ENCODE data around the gene CLDND1. TPM values are rescaled to one million over a fixed set of nuclear protein-coding genes. Genes with fewer than 3 reads are reported as not detected.

The CLDND1 gene
- total RNA-seq, 1 experiment from 2014 or later: 269 TPM

- no peak for DNase-seq (ENCODE audit: low read depth)
Measured at GRCh38 chr3:98551754-98552153, 29.1 kb upstream of the CLDND1 start.

DNA sequence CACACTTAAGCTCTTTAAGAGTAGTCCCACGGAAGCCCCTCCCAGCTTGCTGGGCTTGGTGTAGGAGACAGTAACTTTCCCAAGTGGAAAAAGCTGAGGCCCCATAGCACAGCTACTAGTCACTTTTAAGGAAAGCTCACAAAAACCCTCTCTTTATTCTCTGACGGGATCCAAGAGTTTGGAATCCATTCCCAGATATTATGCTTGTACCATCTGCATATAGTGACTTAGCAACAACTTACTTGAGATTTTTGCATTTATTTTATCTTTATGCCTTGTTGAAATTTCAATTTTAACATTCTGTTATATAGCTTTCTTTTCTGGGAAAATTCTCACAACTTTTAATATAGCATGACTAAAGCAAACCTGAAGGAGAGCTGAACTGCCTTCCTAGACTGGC lies 28.5 kb upstream of the CLDND1 start:
- DNase-seq (ENCODE audit: low read depth): no peak

- DNase-seq (ENCODE audit: low read depth): no peak
Measured at GRCh38 chr3:98550833-98551232, 28.1 kb upstream of the CLDND1 start.

DNA sequence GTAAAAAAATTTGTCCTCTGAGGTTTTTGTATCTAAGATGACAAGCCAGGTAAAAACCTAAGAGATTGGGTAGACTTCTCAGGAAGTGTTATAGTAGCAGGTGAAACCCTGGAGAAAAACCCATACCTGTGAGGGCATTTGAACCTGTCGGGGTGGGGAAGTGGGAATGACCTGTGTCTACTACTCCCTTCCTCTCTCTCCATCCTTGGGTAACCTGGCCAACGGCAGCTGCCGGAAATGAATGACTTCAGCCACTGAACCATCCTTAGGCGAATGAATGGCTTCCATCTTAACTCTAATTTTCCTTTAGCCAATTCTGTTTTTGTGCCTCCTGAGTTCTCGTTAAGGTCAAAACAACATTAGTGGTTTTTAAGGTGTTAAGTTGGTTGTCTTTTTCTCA lies 25.8 kb upstream of the CLDND1 start:
- DNase-seq (ENCODE audit: low read depth): no peak

DNA sequence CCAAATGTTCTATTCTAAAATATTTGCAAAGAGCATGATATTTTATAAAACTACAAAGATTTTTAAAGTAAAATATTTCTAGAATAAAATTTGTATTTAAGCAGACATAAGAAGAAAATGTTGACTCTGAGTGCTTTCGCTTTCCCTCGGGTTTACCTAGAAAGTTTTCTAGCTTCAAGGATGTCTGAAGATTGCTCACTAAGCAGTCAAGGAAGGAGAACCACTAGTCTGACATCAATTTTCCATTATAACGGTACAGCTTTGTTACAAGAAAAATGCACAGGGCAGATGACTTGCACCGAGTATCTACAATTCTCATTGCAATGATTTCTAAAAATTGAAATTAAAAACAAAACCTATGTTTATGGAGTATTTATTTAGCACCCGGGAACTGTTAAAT lies 23.2 kb upstream of the CLDND1 start:
- DNase-seq (ENCODE audit: low read depth): peak; percentile 81

DNA sequence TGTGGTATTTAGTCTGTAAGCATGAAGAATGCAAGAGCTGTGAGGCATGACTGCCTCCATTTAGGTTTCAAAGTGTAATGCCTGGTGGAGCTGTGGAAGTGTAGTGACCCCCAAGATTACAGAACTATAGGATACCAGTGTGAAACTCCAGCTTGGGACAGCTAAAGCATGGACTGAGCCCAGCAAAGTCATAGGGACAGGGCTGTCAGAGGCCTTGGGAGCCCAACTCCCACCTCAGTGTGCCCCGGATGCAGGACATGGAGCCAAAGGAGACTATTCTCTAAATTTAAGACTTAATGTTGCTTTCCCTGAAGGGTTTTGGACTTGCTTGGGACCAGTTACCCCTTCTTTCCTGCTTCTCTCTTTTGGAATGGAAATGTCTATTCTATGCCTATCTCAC lies 19.9 kb upstream of the CLDND1 start:
- DNase-seq (ENCODE audit: low read depth): no peak

DNA sequence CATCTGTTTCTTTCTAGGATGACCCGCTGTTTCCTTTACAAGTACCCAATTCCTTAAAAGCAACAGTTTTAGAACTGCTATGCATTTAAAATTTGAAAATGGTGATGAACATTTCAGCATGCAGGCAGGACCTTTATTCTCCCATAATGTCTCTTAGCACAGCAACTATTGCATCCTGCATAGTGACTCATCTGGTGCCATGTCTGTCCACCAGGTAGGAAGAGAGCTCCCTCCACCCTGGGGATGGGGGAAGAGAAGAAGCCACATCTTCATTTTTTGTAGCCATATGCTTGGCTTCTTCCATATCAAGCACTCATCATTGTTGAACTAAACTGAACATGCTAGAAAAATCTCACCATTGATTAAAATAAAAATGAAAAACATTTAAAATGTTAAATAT lies 19.0 kb upstream of the CLDND1 start:
- peak; percentile 76 for DNase-seq (ENCODE audit: low read depth)

- peak; percentile 59 for DNase-seq (ENCODE audit: low read depth)
Measured at GRCh38 chr3:98540346-98540745, 17.6 kb upstream of the CLDND1 start.

DNA sequence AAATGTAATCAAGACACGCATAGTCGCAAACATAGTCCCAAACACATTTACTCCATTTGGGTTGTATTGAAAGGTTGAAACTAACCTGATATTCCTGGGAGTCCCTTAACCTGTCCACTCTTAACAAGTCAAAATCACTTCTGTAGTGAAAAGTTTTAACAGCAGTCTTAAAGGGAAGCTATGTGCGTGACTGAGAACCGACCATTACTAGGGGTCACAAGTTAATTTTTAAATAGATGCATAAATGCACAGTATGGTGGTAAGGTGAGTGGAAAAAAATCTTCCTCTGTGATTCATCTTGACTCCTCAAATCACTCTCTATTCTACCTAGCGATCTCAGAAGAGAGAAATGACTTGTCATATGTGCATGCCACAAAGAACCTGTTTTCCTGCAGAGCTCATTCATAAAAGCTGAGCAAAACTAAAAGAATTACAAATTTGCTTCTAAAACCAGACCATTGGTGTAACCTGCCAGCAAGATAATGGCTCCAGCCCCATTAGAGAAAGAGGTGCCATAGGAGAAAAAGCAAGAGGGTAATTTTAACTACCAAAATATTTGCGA lies 13.8 kb upstream of the CLDND1 start:
- DNase-seq (ENCODE audit: low read depth): peak; percentile 85

DNA sequence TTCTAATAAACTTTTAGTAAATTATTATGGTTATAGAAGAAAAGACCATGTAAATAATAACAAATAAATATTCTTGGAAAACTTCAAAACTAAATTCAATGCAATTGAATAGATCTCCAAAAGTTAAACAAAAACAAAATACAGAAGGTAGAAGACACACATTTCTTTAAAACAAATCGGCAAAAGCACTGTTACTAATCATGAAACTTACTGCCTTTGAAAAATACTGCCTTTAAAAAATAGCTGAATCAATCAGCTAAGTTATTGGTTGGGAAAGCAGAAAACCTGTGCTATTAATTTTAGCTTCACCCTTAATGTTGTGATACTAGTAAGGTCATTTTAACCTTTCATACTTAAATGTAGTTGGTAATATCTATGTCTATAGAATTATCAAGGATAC lies 12.0 kb upstream of the CLDND1 start:
- DNase-seq (ENCODE audit: low read depth): no peak

DNA sequence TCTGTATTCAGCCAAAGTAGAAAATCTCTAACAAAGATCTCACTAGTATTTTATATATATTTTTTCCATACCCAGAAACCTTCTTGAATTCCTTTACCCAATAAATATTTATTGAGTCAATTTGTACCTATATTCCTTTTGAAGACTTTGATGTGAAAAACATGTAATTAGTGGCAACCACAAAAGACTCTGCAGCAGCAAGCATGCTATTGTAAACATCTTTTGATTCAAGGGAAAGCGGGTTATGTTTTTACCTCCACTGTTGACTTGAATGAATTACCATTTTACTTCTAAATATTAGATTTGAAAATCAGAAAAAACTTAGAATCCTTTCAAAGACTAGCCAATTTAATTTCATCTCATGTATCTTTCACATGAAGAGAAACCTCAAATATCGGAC lies 11.5 kb upstream of the CLDND1 start:
- no peak for DNase-seq (ENCODE audit: low read depth)

DNA sequence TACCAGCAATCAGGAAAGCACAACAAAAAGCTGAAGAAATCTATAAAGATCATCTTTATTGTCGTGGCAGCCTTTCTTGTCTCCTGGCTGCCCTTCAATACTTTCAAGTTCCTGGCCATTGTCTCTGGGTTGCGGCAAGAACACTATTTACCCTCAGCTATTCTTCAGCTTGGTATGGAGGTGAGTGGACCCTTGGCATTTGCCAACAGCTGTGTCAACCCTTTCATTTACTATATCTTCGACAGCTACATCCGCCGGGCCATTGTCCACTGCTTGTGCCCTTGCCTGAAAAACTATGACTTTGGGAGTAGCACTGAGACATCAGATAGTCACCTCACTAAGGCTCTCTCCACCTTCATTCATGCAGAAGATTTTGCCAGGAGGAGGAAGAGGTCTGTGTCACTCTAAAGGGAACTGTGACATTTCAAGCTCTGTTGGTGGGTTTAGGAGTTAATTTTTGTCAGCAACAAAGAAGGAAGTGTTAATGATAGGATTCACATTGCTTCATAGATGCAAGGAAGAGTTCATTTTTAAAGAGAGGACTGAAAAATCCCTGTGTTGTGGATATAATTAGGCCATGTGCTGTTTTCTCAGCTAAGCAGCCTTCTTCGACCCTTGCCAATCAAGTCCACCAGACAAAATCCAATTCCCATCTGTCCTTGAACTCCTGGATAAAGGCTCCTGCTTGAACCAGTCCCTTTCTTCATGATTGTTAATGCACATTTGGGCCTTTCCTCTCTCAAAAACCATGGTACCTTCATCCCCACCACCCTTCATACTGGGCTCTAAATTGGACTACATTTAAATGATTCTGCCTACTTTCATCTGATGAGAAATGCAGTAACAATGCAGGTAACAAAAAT lies 10.2 kb upstream of the CLDND1 start:
- DNase-seq (ENCODE audit: low read depth): peak; percentile 58

DNA sequence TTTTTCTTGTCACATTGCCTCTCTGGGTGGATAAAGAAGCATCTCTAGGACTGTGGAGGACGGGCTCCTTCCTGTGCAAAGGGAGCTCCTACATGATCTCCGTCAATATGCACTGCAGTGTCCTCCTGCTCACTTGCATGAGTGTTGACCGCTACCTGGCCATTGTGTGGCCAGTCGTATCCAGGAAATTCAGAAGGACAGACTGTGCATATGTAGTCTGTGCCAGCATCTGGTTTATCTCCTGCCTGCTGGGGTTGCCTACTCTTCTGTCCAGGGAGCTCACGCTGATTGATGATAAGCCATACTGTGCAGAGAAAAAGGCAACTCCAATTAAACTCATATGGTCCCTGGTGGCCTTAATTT lies 9.6 kb upstream of the CLDND1 start:
- DNase-seq (ENCODE audit: low read depth): no peak

- DNase-seq (ENCODE audit: low read depth): peak; percentile 67
Measured at GRCh38 chr3:98531622-98532274, 9.0 kb upstream of the CLDND1 start, which contains the start of gene GPR15. TSS of gene GPR15 (plus strand) at chr3:98531978. CDS start at chr3:98532034, 56 bp downstream.

GRCh38 chr3:98530676-98531075 lies 8.0 kb upstream of the CLDND1 start:
- DNase-seq (ENCODE audit: low read depth): no peak

GRCh38 chr3:98529856-98530459 lies 7.3 kb upstream of the CLDND1 start:
- DNase-seq (ENCODE audit: low read depth): no peak

GRCh38 chr3:98528474-98529346 lies 6.0 kb upstream of the CLDND1 start:
- no peak for DNase-seq (ENCODE audit: low read depth)

DNA sequence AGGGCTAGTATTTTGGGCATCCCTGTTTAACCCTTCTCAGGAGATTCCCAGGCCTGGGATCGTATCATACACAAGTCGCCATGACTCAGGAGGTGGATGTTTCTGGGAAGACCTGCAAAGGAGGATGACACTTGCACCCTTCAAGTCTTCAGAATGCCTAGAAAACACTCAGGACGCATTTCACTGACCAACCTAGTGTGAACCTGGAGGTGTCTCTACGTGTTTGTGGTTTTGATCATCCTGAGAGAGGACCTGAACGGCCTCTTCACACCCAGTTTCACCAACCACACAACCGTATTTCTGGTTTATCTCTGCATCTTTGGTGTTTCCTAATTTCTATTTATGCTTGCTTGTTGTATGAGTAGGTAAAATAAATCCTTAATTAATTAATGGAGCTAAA lies 2.8 kb upstream of the CLDND1 start:
- DNase-seq (ENCODE audit: low read depth): no peak

- peak; percentile 92 for DNase-seq (ENCODE audit: low read depth)
Measured at GRCh38 chr3:98521897-98522543, 682 bp downstream of the CLDND1 start.

GRCh38 chr3:98519351-98519750 lies 3.4 kb downstream of the CLDND1 start:
- DNase-seq (ENCODE audit: low read depth): no peak

- DNase-seq (ENCODE audit: low read depth): no peak
Measured at GRCh38 chr3:98518816-98519215, 3.9 kb downstream of the CLDND1 start.

Data from M059J (cell line).